NCI-H748 (cell line): ENCODE data around the gene EPHB1.
A peak's percentile ranks its signal among the peaks of the same experiment; 100 is the strongest.

Experiments
- DNase-seq: peaks from one replicate; lab custom pipeline; 2025; ENCODE audit not compliant: unreplicated experiment; lab: John Stamatoyannopoulos, UW

The EPHB1 gene

GRCh38 chr3:135076341-135076740 lies 281.3 kb downstream of the EPHB1 start:
- DNase-seq, result no peak

- no peak for DNase-seq
These were observed 282.1 kb downstream of the EPHB1 start for GRCh38 chr3:135077186-135077585.

- DNase-seq, result no peak
These were observed 283.2 kb downstream of the EPHB1 start for GRCh38 chr3:135078283-135078682.

GRCh38 chr3:135079095-135079494 lies 284.0 kb downstream of the EPHB1 start:
- DNase-seq, result no peak

- DNase-seq, result no peak
These were observed 286.4 kb downstream of the EPHB1 start for GRCh38 chr3:135081451-135081850.

GRCh38 chr3:135081856-135082434 lies 286.9 kb downstream of the EPHB1 start:
- no peak for DNase-seq

- no peak for DNase-seq
These were observed 287.6 kb downstream of the EPHB1 start for GRCh38 chr3:135082706-135083105.

- peak; percentile 78 for DNase-seq
These were observed 288.1 kb downstream of the EPHB1 start for GRCh38 chr3:135083179-135083578.

- DNase-seq, result no peak
These were observed 288.7 kb downstream of the EPHB1 start for GRCh38 chr3:135083756-135084155.

GRCh38 chr3:135084405-135084804 lies 289.3 kb downstream of the EPHB1 start:
- DNase-seq, result no peak

- no peak for DNase-seq
These were observed 289.9 kb downstream of the EPHB1 start for GRCh38 chr3:135084976-135085375.

GRCh38 chr3:135085652-135086436 lies 290.8 kb downstream of the EPHB1 start:
- DNase-seq, result no peak

GRCh38 chr3:135087782-135088181 lies 292.7 kb downstream of the EPHB1 start:
- DNase-seq, result no peak

GRCh38 chr3:135089451-135089850 lies 294.4 kb downstream of the EPHB1 start:
- DNase-seq, result no peak

- no peak for DNase-seq
These were observed 295.1 kb downstream of the EPHB1 start for GRCh38 chr3:135090020-135090717.

- DNase-seq, result no peak
These were observed 296.9 kb downstream of the EPHB1 start for GRCh38 chr3:135091946-135092345.

GRCh38 chr3:135093121-135093520 lies 298.1 kb downstream of the EPHB1 start:
- DNase-seq, result no peak

GRCh38 chr3:135097276-135097946 lies 302.4 kb downstream of the EPHB1 start:
- DNase-seq, result no peak

- DNase-seq, result no peak
These were observed 304.8 kb downstream of the EPHB1 start for GRCh38 chr3:135099734-135100355.

GRCh38 chr3:135100366-135100765 lies 305.3 kb downstream of the EPHB1 start:
- DNase-seq, result peak; percentile 67

GRCh38 chr3:135103917-135104316 lies 308.9 kb downstream of the EPHB1 start:
- peak; percentile 51 for DNase-seq
